Measurements from ENCODE around the gene CBX4.

DNA sequence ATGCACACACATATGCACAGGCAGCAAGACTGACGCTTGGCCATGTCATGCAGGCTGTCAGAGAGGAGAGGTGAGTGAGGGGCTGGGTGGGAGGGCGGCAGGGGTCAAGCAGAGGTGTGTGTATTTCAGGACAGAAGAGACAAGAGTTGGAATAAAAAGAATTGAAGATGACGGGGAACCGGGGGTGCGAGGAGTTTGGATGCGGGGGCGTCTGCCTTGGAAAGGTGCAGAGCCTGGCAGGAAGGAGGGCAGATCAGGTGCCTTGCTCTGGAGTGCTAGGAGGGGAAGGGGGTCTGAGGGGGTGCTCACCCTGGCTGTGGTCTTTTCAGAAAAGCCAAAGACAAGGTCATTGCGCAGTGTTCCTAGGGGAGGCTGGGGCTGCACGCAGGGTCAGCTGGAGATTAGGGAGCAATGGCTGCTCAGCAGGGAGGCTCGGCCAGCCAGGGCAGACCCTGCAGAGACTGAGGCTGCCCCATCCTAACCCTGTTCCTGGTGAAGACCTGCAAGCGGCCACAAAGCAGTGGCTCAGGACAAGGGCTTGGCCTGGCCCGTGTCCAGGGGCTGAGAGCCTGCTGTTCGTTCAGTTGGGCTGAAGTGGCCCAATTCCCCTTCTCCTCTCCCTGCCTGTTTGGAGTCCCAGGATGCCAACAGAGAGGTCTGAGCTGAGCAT lies 23.7 kb upstream of the CBX4 start:
- TF ChIP-seq POLR2AphosphoS5 (IDR thresholded peaks at IDR 0.05; ENCODE audit: low read depth, low read length) (no peak), TAF1 (IDR thresholded peaks at IDR 0.05; ENCODE audit: borderline replicate concordance, insufficient read depth, low read length) (no peak), SIN3A (IDR thresholded peaks at IDR 0.05; ENCODE audit: borderline replicate concordance, insufficient read depth, low read length) (no peak)
- TF ChIP-seq, protein P1, sequence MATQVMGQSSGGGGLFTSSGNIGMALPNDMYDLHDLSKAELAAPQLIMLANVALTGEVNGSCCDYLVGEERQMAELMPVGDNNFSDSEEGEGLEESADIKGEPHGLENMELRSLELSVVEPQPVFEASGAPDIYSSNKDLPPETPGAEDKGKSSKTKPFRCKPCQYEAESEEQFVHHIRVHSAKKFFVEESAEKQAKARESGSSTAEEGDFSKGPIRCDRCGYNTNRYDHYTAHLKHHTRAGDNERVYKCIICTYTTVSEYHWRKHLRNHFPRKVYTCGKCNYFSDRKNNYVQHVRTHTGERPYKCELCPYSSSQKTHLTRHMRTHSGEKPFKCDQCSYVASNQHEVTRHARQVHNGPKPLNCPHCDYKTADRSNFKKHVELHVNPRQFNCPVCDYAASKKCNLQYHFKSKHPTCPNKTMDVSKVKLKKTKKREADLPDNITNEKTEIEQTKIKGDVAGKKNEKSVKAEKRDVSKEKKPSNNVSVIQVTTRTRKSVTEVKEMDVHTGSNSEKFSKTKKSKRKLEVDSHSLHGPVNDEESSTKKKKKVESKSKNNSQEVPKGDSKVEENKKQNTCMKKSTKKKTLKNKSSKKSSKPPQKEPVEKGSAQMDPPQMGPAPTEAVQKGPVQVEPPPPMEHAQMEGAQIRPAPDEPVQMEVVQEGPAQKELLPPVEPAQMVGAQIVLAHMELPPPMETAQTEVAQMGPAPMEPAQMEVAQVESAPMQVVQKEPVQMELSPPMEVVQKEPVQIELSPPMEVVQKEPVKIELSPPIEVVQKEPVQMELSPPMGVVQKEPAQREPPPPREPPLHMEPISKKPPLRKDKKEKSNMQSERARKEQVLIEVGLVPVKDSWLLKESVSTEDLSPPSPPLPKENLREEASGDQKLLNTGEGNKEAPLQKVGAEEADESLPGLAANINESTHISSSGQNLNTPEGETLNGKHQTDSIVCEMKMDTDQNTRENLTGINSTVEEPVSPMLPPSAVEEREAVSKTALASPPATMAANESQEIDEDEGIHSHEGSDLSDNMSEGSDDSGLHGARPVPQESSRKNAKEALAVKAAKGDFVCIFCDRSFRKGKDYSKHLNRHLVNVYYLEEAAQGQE (IDR thresholded peaks at IDR 0.05; ENCODE audit: insufficient read depth in 1 of 2, low read depth in 2 of 2, low read length in 2 of 2): no peak
